Measurements from ENCODE around the gene SRCAP. TPM values are rescaled to one million over a fixed set of nuclear protein-coding genes. Genes with fewer than 3 reads are reported as not detected.
A peak's percentile ranks its signal among the peaks of the same experiment; 100 is the strongest.

The SRCAP gene
- total RNA-seq, 1 donor from 2014 or later: 59.3 TPM

GRCh38 chr16:30782486-30783279 is 83.7 kb downstream of the SRCAP start:
- ATAC-seq: no peak
- intact Hi-C loops (cut with DNase I): no loop called here

GRCh38 chr16:30783280-30784109 is 84.5 kb downstream of the SRCAP start:
- intact Hi-C loops (cut with DNase I): no loop called here
- DNase-seq (ENCODE audit: low spot score) (no peak), ATAC-seq (no peak)

More at GRCh38 chr16:30782486-30783279, 83.7 kb downstream of the SRCAP start:
- DNase-seq (ENCODE audit: low spot score): no peak

DNA sequence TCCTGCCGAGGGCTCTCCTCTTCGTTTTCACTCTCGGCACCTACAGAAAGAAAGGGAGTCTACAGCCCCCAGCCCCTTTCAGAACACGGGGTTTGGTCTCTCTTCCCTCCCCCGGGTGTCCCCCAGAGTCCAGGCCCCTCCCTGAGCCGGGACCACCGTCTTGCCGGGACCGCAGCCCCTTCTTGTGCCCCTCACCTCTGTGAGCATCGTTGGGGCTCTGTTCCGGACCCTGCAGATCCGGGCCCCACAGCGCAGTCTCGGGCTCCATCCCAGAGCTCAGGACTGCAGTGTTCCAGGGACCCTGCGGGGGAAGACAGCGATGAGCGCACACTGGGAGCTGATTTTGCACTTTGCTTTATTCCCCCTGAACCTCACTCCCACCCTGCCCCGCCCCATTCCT is 85.2 kb downstream of the SRCAP start:
- ATAC-seq: no peak
- no peak for DNase-seq (ENCODE audit: low spot score)
- intact Hi-C loops (cut with DNase I): no loop called here

- no peak for ATAC-seq
- DNase-seq (ENCODE audit: low spot score): no peak
- intact Hi-C loops (cut with DNase I): no loop called here
These were observed 86.4 kb downstream of the SRCAP start for GRCh38 chr16:30785126-30786106.

DNA sequence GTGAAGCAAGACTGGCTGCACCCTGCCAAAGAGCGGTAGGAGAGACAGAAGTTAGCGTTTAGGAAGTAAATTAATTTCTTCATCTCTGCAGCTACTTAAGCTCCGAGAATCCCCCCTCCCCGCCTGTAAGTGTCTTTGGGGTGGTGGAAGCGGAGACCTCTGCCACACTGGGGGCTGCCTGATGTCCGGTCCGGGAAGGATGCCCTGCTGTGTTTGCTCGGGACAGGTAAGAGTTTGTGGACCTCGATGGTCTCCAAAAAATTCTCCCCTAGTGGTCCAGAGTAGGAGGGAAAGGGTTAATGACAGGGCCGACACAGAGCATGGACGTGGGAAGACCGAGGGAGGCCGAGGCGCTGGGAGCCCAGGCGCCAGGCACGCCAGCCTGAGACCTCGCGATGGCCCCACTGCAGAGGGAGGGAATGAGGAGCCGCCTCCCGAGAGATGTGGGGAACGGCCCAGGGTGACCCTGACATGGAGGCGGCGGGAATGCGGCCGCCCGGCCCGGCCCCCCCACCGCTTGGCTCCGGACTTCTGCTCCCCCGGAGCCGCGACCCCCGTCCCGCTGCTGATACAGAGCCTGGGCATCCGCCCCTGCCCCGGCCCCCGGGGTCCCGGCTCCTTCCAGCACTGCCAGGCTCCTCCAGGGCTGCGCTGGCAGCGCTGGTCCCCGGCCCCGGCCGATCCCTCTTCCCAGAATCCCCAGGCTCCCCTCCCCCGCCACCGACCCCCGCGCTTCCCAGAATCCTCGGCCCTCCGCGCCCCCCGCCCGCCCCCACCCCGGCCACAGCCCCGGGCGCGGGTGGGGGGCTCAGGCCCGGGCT is 87.4 kb downstream of the SRCAP start:
- ATAC-seq (peak; percentile 40), DNase-seq (ENCODE audit: low spot score) (peak; percentile 62)
- intact Hi-C loops (cut with DNase I): no loop called here

- ATAC-seq (peak; percentile 91), DNase-seq (ENCODE audit: low spot score) (peak; percentile 84)
- intact Hi-C loops (cut with DNase I): no loop called here
These were observed 88.1 kb downstream of the SRCAP start, which contains the start of gene ZNF629 for GRCh38 chr16:30786936-30787612. Gene ZNF629 (minus strand): TSS chr16:30787205. CDS start chr16:30784482, 2,723 bp downstream.

- ATAC-seq: peak; percentile 5
- no peak for DNase-seq (ENCODE audit: low spot score)
- intact Hi-C loops (cut with DNase I): no loop called here
These were observed 88.8 kb downstream of the SRCAP start for GRCh38 chr16:30787613-30788378.

Other genes with a start within 250 kb of the SRCAP start
- gene ITGAL, start 226.4 kb upstream of the SRCAP start, total RNA-seq: 14.5 TPM
- gene ZNF768, start 172.6 kb upstream of the SRCAP start, total RNA-seq: 30.3 TPM
- 12.7 TPM for gene ZNF747, start 164.3 kb upstream of the SRCAP start, total RNA-seq
- 9.5 TPM for gene ZNF764, start 140.8 kb upstream of the SRCAP start, total RNA-seq
- 13.6 TPM for gene ZNF688, start 127.5 kb upstream of the SRCAP start, total RNA-seq
- 26.3 TPM for gene ZNF785, start 113.5 kb upstream of the SRCAP start, total RNA-seq
- gene ZNF689, start 88.8 kb upstream of the SRCAP start, total RNA-seq: 7.1 TPM
- 45.7 TPM for gene PRR14, start 48.2 kb upstream of the SRCAP start, total RNA-seq
- gene FBRS, start 40.7 kb upstream of the SRCAP start, total RNA-seq: 57.1 TPM
- 21.3 TPM for gene PHKG2, start 49.3 kb downstream of the SRCAP start, total RNA-seq
- 5.5 TPM for gene CFAP119, start 62.9 kb downstream of the SRCAP start, total RNA-seq
- gene RNF40, start 63.2 kb downstream of the SRCAP start, total RNA-seq: 92.9 TPM
- 14.0 TPM for gene ZNF629, start 88.0 kb downstream of the SRCAP start, total RNA-seq
- 36.6 TPM for gene BCL7C, start 194.9 kb downstream of the SRCAP start, total RNA-seq
- gene CTF1, start 197.4 kb downstream of the SRCAP start, total RNA-seq: 13.3 TPM
- 13.1 TPM for gene FBXL19, start 224.4 kb downstream of the SRCAP start, total RNA-seq
- 21.8 TPM for gene ORAI3, start 249.9 kb downstream of the SRCAP start, total RNA-seq

Data from sciatic nerve (tissue), 2 donors.